SU-DHL-6 (cell line): Measurements from ENCODE around the gene ACKR1.

Experiments
- H2AFZ ChIP-seq: fragments of 200-600 bp; sonication (generic); 2 replicates; pipeline ENCODE4 v1.6.1; 2014; ENCODE audit warnings: low read depth, mild to moderate bottlenecking, moderate library complexity, mixed read lengths, antibody characterized with exemption, low read length; ENCODE audit not compliant: severe bottlenecking
- H3F3A ChIP-seq: fragments of 200-600 bp; shearing (Covaris generic); 2 replicates; pipeline ENCODE4 v1.6.0; 2016; ENCODE audit warnings: antibody characterized with exemption, mild to moderate bottlenecking; ENCODE audit not compliant: insufficient read depth
- H3K27ac ChIP-seq: fragments of 200-600 bp; sonication (generic); 2 replicates; pipeline ENCODE4 v1.5.1; 2016; ENCODE audit warnings: low read depth, mild to moderate bottlenecking, low read length, moderate library complexity, mixed read lengths
- H3K27me3 ChIP-seq: fragments of 200-600 bp; sonication (generic), shearing (Covaris generic); 2 replicates; pipeline ENCODE4 v1.6.0; 2014; ENCODE audit warnings: mild to moderate bottlenecking, low read length
- H3K36me3 ChIP-seq: fragments of 200-600 bp; sonication (generic); 2 replicates; pipeline ENCODE4 v1.6.1; 2014; ENCODE audit warnings: mild to moderate bottlenecking, low read length, mixed read lengths
- H3K4me2 ChIP-seq: fragments of 300-600, 200-600 bp; shearing (Covaris generic), sonication (generic); 2 replicates; pipeline ENCODE4 v1.6.0; 2014; ENCODE audit warnings: low read length, low read depth, mild to moderate bottlenecking; ENCODE audit not compliant: poor library complexity, severe bottlenecking
- H3K4me3 ChIP-seq: fragments of 200-600 bp; sonication (generic); 2 replicates; pipeline ENCODE4 v1.5.1; 2014; ENCODE audit warnings: antibody characterized with exemption, low read length, mild to moderate bottlenecking, mixed read lengths; ENCODE audit not compliant: insufficient read depth, poor library complexity, severe bottlenecking
- H3K79me2 ChIP-seq: fragments of 200-600 bp; sonication (generic); 2 replicates; pipeline ENCODE4 v1.6.1; 2014; ENCODE audit warnings: mild to moderate bottlenecking, low read length, moderate library complexity; ENCODE audit not compliant: insufficient read depth
- H3K9ac ChIP-seq: fragments of 200-600 bp; sonication (generic); 2 replicates; pipeline ENCODE4 v1.7.0; 2014; ENCODE audit warnings: mild to moderate bottlenecking, low read length
- H3K9me2 ChIP-seq: fragments of 200-600 bp; sonication (generic); replicated peaks from 2 replicates; pipeline ENCODE4 v1.6.1; 2014; ENCODE audit warnings: low read length; ENCODE audit not compliant: insufficient read depth
- H3K9me3 ChIP-seq: fragments of 200-600 bp; sonication (generic); 2 replicates; pipeline ENCODE4 v1.6.1; 2014; ENCODE audit warnings: low read length, mixed read lengths; ENCODE audit not compliant: insufficient read depth
- H4K20me1 ChIP-seq: fragments of 200-600 bp; sonication (generic); 2 replicates; pipeline ENCODE4 v1.6.1; 2014; ENCODE audit warnings: low read depth, mild to moderate bottlenecking, antibody characterized with exemption, low read length, moderate library complexity, mixed read lengths
- CTCF ChIP-seq: fragments of 200-600 bp; sonication (generic); IDR thresholded peaks from one replicate; pipeline ENCODE4 v1.5.1; 2017; ENCODE audit warnings: antibody characterized with exemption, mild to moderate bottlenecking, low read length, moderate library complexity; ENCODE audit not compliant: insufficient read depth, poor library complexity, severe bottlenecking
- EZH2phosphoT487 ChIP-seq: fragments of 200-600 bp; sonication (generic), shearing (Covaris generic); conservative IDR thresholded peaks from 2 replicates; pipeline ENCODE4 v1.6.1; 2018; ENCODE audit warnings: mild to moderate bottlenecking, antibody characterized with exemption, low read length, moderate library complexity, mixed read lengths

ACKR1 gene

GRCh38 chr1:159222075-159222865, 17.6 kb downstream of the ACKR1 start:
- Histone ChIP-seq H3K9ac (no peak overlapping the region), H3K4me3 (no peak overlapping the region), H3K27me3 (no peaks in the 10 kb centered on the region), H4K20me1 (no peaks in the 10 kb centered on the region), H3K27ac (no peak overlapping the region), H3K4me2 (no peak overlapping the region), H3K9me2 (no peaks in the 10 kb centered on the region), H3F3A (no peaks in the 10 kb centered on the region), H3K9me3 (no peaks in the 10 kb centered on the region), H3K36me3 (no peaks in the 10 kb centered on the region), H2AFZ (no peak overlapping the region), H3K79me2 (no peaks in the 10 kb centered on the region)
- TF ChIP-seq CTCF (no peak), EZH2phosphoT487 (no peak)

- no peak overlapping the region for H3K27ac ChIP-seq
- H3K27me3 ChIP-seq = no peaks in the 10 kb centered on the region
- no peaks in the 10 kb centered on the region for H3K36me3 ChIP-seq
- no peak overlapping the region for H3K4me3 ChIP-seq
- H3K79me2 ChIP-seq = no peaks in the 10 kb centered on the region
- no peaks in the 10 kb centered on the region for H3K9me2 ChIP-seq
- H3K4me2 ChIP-seq = no peak overlapping the region
- no peak overlapping the region for H2AFZ ChIP-seq
- H4K20me1 ChIP-seq = no peaks in the 10 kb centered on the region
- H3K9me3 ChIP-seq = no peaks in the 10 kb centered on the region
- TF ChIP-seq CTCF (no peak), EZH2phosphoT487 (no peak)
- no peak overlapping the region for H3K9ac ChIP-seq
- H3F3A ChIP-seq = no peaks in the 10 kb centered on the region
Observed at GRCh38 chr1:159223004-159223403, 18.3 kb downstream of the ACKR1 start.

- Histone ChIP-seq H3K4me2 (no peak overlapping the region), H3K36me3 (no peaks in the 10 kb centered on the region), H3K9ac (no peak overlapping the region), H3K27me3 (no peaks in the 10 kb centered on the region), H2AFZ (no peak overlapping the region), H3K9me3 (no peaks in the 10 kb centered on the region), H3K79me2 (no peaks in the 10 kb centered on the region), H4K20me1 (no peaks in the 10 kb centered on the region), H3F3A (no peaks in the 10 kb centered on the region), H3K4me3 (no peak overlapping the region), H3K9me2 (no peaks in the 10 kb centered on the region), H3K27ac (no peak overlapping the region)
- TF ChIP-seq EZH2phosphoT487 (no peak), CTCF (no peak)
Observed at GRCh38 chr1:159228554-159228953, 23.9 kb downstream of the ACKR1 start.
